ENCODE data around the gene FAM89A. TPM values are rescaled to one million over a fixed set of nuclear protein-coding genes. Genes with fewer than 3 reads are reported as not detected.

FAM89A gene
- 10 to 100 TPM; 11.1 to 14.2 TPM for total RNA-seq

- peaks cover 3% of the 10 kb centered on the region for H3K9me3 Mint-ChIP-seq
- peak; percentile 79 for ATAC-seq
- POLR2A ChIA-PET = interaction anchor here (1.0 to 1.1 kb wide), 2 partner anchors 10 to 46 kb away, joined by 3 read pairs; no protein-coding TSS in a partner anchor
Observed at GRCh38 chr1:231040019-231040799, at the start of gene FAM89A. FAM89A (minus strand) TSS chr1:231040254; CDS start chr1:231040211, 43 bp downstream.

GRCh38 chr1:231084353-231084752 is 44.3 kb upstream of the FAM89A start:
- H3K27me3 Mint-ChIP-seq = peaks cover 9% of the 10 kb centered on the region
- POLR2A ChIA-PET = interaction anchor here (1.9 kb wide), 1 partner anchor 15 kb away, joined by 4 read pairs; no protein-coding TSS in a partner anchor
- intact Hi-C loops (cut with micrococcal nuclease) = no loop called here
- no peaks in the 10 kb centered on the region for H3K36me3 Mint-ChIP-seq (ENCODE audit: low read depth)
- H3K4me1 Mint-ChIP-seq (ENCODE audit: low read depth) = no peaks in the 10 kb centered on the region
- ATAC-seq (no peak), DNase-seq (no peak)
- no peak overlapping the region for H3K4me3 Mint-ChIP-seq
- CTCF ChIA-PET = interaction anchor here (1.5 to 1.7 kb wide), 2 partner anchors 8 to 9 kb away, joined by 3 to 4 read pairs; no protein-coding TSS in a partner anchor
- H3K9me3 Mint-ChIP-seq = no peaks in the 10 kb centered on the region
- no peak for TF ChIP-seq CTCF (IDR thresholded peaks at IDR 0.05)
- H3K27ac Mint-ChIP-seq = no peak overlapping the region

More at GRCh38 chr1:231040019-231040799, at the start of gene FAM89A:
- DNase-seq = peak; percentile 73
- Mint-ChIP-seq H3K4me3 (peak within 1 kb of the TSS; percentile 79), H3K4me1 (ENCODE audit: low read depth) (peaks cover 34% of the 10 kb centered on the region), H3K27me3 (peaks cover 2% of the 10 kb centered on the region), H3K27ac (peak within 1 kb of the TSS; percentile 57), H3K36me3 (ENCODE audit: low read depth) (peaks cover 10% of the 10 kb centered on the region)
- no peak for TF ChIP-seq CTCF (IDR thresholded peaks at IDR 0.05)
- CTCF ChIA-PET = interaction anchor here (1.3 to 2.4 kb wide), 3 partner anchors 13 to 171 kb away, joined by 4 to 6 read pairs (median 6); no protein-coding TSS in a partner anchor
- intact Hi-C loops (cut with micrococcal nuclease) = no loop called here

GRCh38 chr1:231079163-231079562 is 39.1 kb upstream of the FAM89A start:
- intact Hi-C loops (cut with micrococcal nuclease) = no loop called here
- H3K9me3 Mint-ChIP-seq = no peaks in the 10 kb centered on the region
- no peaks in the 10 kb centered on the region for H3K36me3 Mint-ChIP-seq (ENCODE audit: low read depth)
- peaks cover 2% of the 10 kb centered on the region for H3K27me3 Mint-ChIP-seq
- no peak for TF ChIP-seq CTCF (IDR thresholded peaks at IDR 0.05)
- POLR2A ChIA-PET = no interaction called here
- H3K4me1 Mint-ChIP-seq (ENCODE audit: low read depth) = no peaks in the 10 kb centered on the region
- H3K27ac Mint-ChIP-seq = no peak overlapping the region
- no peak for DNase-seq
- CTCF ChIA-PET = no interaction called here
- H3K4me3 Mint-ChIP-seq = no peak overlapping the region
- no peak for ATAC-seq

- TF ChIP-seq CTCF (IDR thresholded peaks at IDR 0.05) = no peak
- ChIA-PET POLR2A (no interaction called here), CTCF (interaction anchor here (1.0 kb wide), 1 partner anchor 14 kb away, joined by 4 read pairs; no protein-coding TSS in a partner anchor)
- intact Hi-C loops (cut with micrococcal nuclease) = no loop called here
- ATAC-seq (no peak), DNase-seq (no peak)
- Mint-ChIP-seq H3K9me3 (no peaks in the 10 kb centered on the region), H3K36me3 (ENCODE audit: low read depth) (no peaks in the 10 kb centered on the region), H3K27ac (no peak overlapping the region), H3K4me3 (no peak overlapping the region), H3K27me3 (peaks cover 2% of the 10 kb centered on the region), H3K4me1 (ENCODE audit: low read depth) (no peaks in the 10 kb centered on the region)
Observed at GRCh38 chr1:231078250-231078649, 38.2 kb upstream of the FAM89A start.

GRCh38 chr1:231076802-231077201 is 36.7 kb upstream of the FAM89A start:
- H3K9me3 Mint-ChIP-seq = no peaks in the 10 kb centered on the region
- CTCF ChIA-PET = no interaction called here
- ATAC-seq (no peak), DNase-seq (no peak)
- no peak overlapping the region for H3K27ac Mint-ChIP-seq
- intact Hi-C loops (cut with micrococcal nuclease) = no loop called here
- TF ChIP-seq CTCF (IDR thresholded peaks at IDR 0.05) = no peak
- no peaks in the 10 kb centered on the region for H3K27me3 Mint-ChIP-seq
- no peak overlapping the region for H3K4me3 Mint-ChIP-seq
- no peaks in the 10 kb centered on the region for H3K4me1 Mint-ChIP-seq (ENCODE audit: low read depth)
- POLR2A ChIA-PET = no interaction called here
- no peaks in the 10 kb centered on the region for H3K36me3 Mint-ChIP-seq (ENCODE audit: low read depth)

Data from activated CD8-positive, alpha-beta T cell treated with anti-CD3 and anti-CD28 coated beads for 36 hours (primary cell).